ENCODE data around the gene DAAM2. TPM values are rescaled to one million over a fixed set of nuclear protein-coding genes. Genes with fewer than 3 reads are reported as not detected.

Gene DAAM2
- total and polyA plus RNA-seq, 9 of the 15 experiments (the other 6 are each of a cell fraction or from before 2014, with no cell fraction given), result 0.01 to 0.07 TPM; not detected in 7

GRCh38 chr6:39870950-39871349, 78.8 kb downstream of the DAAM2 start:
- in situ Hi-C loops (cut with MboI) (loop anchor here (10.0 kb wide), 1 partner anchor 506 kb away; no protein-coding TSS in a partner anchor), intact Hi-C loops (cut with micrococcal nuclease) (no loop called here)
- FAIRE-seq (no peak), DNase-seq (ENCODE audit: extremely low read depth in 1 of 4, low spot score in 3 of 4) (peak in 2 of 4 experiments; percentile 23), ATAC-seq (peak; percentile 61)
- POLR2A ChIA-PET, result no interaction called here
- Histone ChIP-seq H3K9me3 (replicated peaks; ENCODE audit: control insufficient read depth, insufficient read depth, low read depth, low read length) (no peaks in the 10 kb centered on the region), H3K9ac (ENCODE audit: insufficient read depth in 1 of 2, low read depth in 2 of 2, low read length in 2 of 2) (no peak overlapping the region), H3K4me1 (replicated peaks in 1 of 2; ENCODE audit: control insufficient read depth in 2 of 2, insufficient read depth in 2 of 2, low read length in 2 of 2) (no peaks in the 10 kb centered on the region), H3K79me2 (ENCODE audit: control insufficient read depth, insufficient read depth, low read length) (no peaks in the 10 kb centered on the region), H4K20me1 (replicated peaks; ENCODE audit: control insufficient read depth, insufficient read depth, low read length) (no peaks in the 10 kb centered on the region; the same call in 1 of the 2 replicates), H3K27me3 (ENCODE audit: control insufficient read depth in 2 of 2, insufficient read depth in 2 of 2, low read length in 2 of 2) (peaks cover 0 to 4% of the 10 kb centered on the region in 2 experiments; a peak in 2 of 5 replicates), H3K36me3 (ENCODE audit: control insufficient read depth, insufficient read depth, low read length) (no peaks in the 10 kb centered on the region), H3K4me2 (ENCODE audit: insufficient read depth, low read length) (no peak overlapping the region), H2AFZ (ENCODE audit: low read depth, low read length) (no peak overlapping the region), H3K27ac (ENCODE audit: extremely low read depth, low read depth, low read length) (no peak overlapping the region), H3K9me1 (ENCODE audit: control insufficient read depth, insufficient read depth, low read length) (no peaks in the 10 kb centered on the region), H3K4me3 (no peak overlapping the region)
- CTCF ChIA-PET (ENCODE audit: low intra/inter-chr PET ratio), result interaction anchor here (0.6 kb wide), 1 partner anchor 575 kb away, joined by 3 read pairs; no protein-coding TSS in a partner anchor
- no peak for TF ChIP-seq DIDO1 (tag; IDR thresholded peaks at IDR 0.05; ENCODE audit: low read depth)
- peak; percentile 33 to 65; a peak in 3 of 4 replicates for TF ChIP-seq RAD21 (CRISPR knock-in tag; conservative IDR thresholded peaks at IDR 0.05 in 1 of 2, IDR thresholded peaks at IDR 0.05 in 1 of 2)
- TF ChIP-seq CTCF (IDR thresholded peaks at IDR 0.05 in 2 of 3, conservative IDR thresholded peaks at IDR 0.05 in 1 of 3; ENCODE audit: insufficient read depth in 2 of 3, low read depth in 1 of 3, low read length in 3 of 3), result peak; percentile 41 to 50 (median 48)
- TF ChIP-seq SNIP1 (IDR thresholded peaks at IDR 0.05; ENCODE audit: low read depth), result no peak
- peak; percentile 22; the same call in 1 of the 2 replicates for TF ChIP-seq SMC3 (conservative IDR thresholded peaks at IDR 0.05; ENCODE audit: insufficient read depth, low read depth, low read length)
- TF ChIP-seq REST (IDR thresholded peaks at IDR 0.05; ENCODE audit: borderline replicate concordance), result no peak
- no peak for TF ChIP-seq REST (CRISPR knock-in tag; IDR thresholded peaks at IDR 0.05; ENCODE audit: low read depth)
- no TSS peak for BruUV-seq (replicated peaks)
- WGBS (ENCODE audit: insufficient coverage, low coverage, missing lambda C conversion rate), result 0% methylated on average over 3 of the region's 3 CpGs
